Mucosa of stomach (tissue), 1 donor: Measurements from ENCODE around the gene GINS2.

Experiments used
- H3K27me3 ChIP-seq: one replicate; pipeline ENCODE4 v1.7.0; 2013; ENCODE audit warnings: mild to moderate bottlenecking, low read length; ENCODE audit not compliant: control insufficient read depth, insufficient read depth
- H3K36me3 ChIP-seq: one replicate; pipeline ENCODE4 v1.7.0; 2013; ENCODE audit warnings: low read length; ENCODE audit not compliant: control insufficient read depth, insufficient read depth
- H3K4me1 ChIP-seq: one replicate; pipeline ENCODE4 v1.7.0; 2013; ENCODE audit warnings: mild to moderate bottlenecking, low read length; ENCODE audit not compliant: control insufficient read depth, insufficient read depth
- H3K4me3 ChIP-seq: one replicate; pipeline ENCODE4 v1.7.0; 2013; ENCODE audit warnings: low read length
- H3K9ac ChIP-seq: one replicate; pipeline ENCODE4 v1.7.0; 2013; ENCODE audit warnings: mild to moderate bottlenecking, low read length, moderate library complexity
- H3K9me3 ChIP-seq: one replicate; pipeline ENCODE4 v1.7.0; 2013; ENCODE audit warnings: mild to moderate bottlenecking, low read length, moderate library complexity; ENCODE audit not compliant: control insufficient read depth
- donor health status: Pancreatic carcinoma.

Gene GINS2

DNA sequence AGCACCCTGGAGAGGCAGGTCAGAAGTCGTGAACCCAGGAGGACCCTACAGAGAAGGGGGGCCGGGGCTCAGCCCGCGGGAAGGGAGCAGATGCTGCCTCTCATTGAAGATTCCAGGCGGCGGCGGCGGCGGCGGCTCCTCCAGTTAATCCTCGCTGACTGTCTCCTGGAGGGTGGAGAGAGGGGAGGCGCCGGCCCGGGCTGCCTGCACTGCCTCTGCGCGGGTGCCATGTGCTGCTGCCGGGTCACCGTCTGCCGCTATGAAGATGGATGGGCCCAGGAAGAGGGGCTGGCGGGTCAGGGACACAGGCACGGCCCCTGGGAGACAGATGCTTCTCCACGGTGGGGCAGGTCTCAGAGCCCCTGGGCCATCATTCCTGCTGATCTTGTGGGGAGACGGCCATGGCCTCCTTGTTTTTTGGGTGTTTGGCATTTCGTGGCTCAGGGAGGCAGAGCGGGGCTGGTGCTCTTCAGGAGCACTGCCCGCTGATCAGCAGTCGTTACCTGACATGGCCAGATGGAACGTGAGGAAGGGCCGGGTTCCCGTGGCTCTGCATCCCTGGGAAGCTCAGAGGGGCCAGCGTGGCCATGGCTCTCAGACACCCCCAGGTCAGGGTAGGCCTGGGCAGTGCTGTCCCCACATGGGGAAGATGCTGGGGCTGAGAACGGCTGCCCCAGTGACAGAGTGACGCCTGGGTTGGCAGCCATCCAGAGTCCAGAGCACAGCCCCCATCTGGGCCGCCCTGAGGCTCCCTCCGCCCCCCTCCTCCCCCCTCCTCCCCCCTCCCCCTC is 36.1 kb downstream of the GINS2 start:
- H3K27me3 ChIP-seq: no peaks in the 10 kb centered on the region
- H3K9me3 ChIP-seq: no peaks in the 10 kb centered on the region
- H3K9ac ChIP-seq: no peak overlapping the region
- H3K4me1 ChIP-seq: peaks cover 13% of the 10 kb centered on the region
- H3K36me3 ChIP-seq: peaks cover 10% of the 10 kb centered on the region
- no peak overlapping the region for H3K4me3 ChIP-seq

DNA sequence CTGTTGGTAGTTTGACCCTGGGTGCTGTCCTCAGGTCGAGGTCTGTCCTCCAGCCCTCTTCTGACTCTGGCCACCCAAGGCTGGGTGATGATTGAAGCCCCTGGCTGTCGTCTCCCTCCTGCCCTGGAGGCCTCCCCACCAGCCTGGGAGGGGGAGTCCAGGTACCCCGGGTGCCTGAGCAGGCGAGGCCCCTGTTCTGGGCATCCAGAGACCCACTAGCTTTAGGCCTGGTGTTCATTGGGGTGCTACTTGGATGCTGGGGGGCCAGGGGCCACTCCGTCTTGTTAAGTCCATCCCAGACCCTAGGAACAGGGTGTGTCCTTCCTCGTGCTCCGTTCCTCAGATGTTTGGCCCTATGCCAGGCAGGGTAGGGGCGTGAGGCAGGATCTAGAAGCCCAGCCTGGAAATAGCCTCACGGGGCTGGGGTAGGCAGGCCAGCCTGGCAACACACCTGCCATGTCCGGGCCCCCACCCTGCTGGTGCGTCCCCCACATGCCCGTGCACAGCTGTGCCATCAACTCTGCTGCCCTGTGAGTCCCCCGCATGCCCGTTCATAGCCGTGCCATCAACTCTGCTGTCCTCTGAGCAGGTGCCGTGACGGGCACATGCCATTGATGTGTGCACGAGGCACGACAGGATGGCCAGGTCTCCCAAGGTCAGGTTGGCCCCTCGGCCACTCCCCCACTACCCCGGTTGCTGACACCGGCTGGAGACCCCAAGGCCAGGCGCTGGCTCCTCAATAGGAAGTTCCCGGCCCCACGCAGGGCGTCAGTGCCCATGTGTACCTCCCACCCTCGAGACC is 36.9 kb downstream of the GINS2 start:
- H3K36me3 ChIP-seq: peaks cover 10% of the 10 kb centered on the region
- H3K4me1 ChIP-seq: peaks cover 13% of the 10 kb centered on the region
- H3K9ac ChIP-seq: no peak overlapping the region
- H3K4me3 ChIP-seq: no peak overlapping the region
- no peaks in the 10 kb centered on the region for H3K9me3 ChIP-seq
- H3K27me3 ChIP-seq: no peaks in the 10 kb centered on the region

DNA sequence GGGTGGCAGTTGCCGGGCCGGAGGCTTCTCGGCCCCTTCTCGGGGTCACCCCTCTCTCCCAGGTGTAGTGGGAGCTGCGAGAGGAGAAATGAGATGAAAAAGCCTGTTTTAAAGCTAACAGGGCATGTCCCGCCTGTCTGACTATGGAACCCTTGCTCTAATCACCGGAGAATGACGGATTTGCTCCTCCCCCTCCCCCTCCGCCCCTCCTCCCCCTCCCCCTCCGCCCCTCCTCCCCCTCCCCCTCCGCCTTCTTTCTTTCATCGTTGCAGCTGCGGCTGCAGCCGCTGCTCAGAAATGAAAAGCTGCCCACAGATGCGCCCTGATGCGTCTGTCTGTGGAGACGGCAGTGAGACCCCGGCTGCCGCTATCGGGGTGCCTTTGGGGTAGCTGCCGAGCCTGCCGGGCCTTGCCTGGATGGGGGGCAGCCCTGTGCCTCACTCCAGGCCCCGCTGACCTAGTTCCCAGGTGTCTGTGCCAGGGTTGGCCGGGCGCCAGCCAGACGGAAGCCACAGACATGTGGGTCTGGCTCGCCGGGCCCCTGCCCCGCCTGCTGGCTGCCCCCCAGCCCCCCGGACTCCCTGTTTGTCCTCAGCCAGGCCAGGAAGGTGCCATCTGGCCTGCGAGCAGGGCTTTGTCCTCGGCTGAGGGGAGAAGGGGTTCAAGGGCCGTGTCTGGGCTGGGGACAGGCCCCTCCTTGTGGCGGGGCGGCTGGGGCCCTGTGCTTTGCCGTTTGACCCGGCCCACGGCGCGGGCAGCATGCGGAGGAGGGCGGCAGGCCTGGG is 37.7 kb downstream of the GINS2 start:
- Histone ChIP-seq H3K4me3 (no peak overlapping the region), H3K27me3 (no peaks in the 10 kb centered on the region), H3K9me3 (no peaks in the 10 kb centered on the region), H3K36me3 (peaks cover 10% of the 10 kb centered on the region), H3K4me1 (peaks cover 19% of the 10 kb centered on the region), H3K9ac (no peak overlapping the region)

DNA sequence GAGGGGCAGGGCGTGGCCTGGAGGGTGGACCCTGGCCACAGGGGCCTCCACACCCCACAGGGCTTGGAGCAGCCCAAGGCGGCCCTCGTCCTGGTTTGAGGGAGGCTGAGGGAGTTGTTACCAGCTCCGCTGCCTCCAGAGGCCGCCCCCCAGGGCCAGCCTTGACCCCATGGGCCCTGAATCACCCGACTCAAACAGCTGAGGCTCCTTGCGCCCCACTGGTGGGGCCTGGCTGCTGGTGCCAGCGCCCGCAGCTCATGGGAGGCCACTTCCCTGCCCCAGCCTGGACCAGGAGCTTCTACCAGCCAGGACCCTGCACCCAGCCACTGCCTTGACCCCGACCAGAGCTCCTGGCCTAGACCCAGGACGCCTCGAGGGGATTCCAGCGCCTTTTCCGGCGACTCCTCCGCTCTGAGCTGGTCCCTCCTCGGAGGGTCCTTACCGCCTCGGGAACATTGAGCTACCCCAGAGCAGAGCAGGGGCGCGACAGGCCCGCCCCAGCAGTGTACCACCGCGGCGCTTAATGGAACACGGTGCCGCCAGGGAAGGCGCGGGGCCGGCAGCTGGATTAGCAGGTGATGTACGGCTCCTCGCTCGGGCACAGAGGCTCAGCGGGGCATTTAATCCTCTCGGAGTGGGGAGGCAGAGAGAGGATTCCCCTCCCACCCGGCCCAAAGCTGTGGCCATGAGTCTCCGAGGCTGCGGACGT is 38.5 kb downstream of the GINS2 start:
- Histone ChIP-seq H3K4me1 (peaks cover 26% of the 10 kb centered on the region), H3K4me3 (no peak overlapping the region), H3K9me3 (no peaks in the 10 kb centered on the region), H3K9ac (no peak overlapping the region), H3K27me3 (no peaks in the 10 kb centered on the region), H3K36me3 (peaks cover 8% of the 10 kb centered on the region)

DNA sequence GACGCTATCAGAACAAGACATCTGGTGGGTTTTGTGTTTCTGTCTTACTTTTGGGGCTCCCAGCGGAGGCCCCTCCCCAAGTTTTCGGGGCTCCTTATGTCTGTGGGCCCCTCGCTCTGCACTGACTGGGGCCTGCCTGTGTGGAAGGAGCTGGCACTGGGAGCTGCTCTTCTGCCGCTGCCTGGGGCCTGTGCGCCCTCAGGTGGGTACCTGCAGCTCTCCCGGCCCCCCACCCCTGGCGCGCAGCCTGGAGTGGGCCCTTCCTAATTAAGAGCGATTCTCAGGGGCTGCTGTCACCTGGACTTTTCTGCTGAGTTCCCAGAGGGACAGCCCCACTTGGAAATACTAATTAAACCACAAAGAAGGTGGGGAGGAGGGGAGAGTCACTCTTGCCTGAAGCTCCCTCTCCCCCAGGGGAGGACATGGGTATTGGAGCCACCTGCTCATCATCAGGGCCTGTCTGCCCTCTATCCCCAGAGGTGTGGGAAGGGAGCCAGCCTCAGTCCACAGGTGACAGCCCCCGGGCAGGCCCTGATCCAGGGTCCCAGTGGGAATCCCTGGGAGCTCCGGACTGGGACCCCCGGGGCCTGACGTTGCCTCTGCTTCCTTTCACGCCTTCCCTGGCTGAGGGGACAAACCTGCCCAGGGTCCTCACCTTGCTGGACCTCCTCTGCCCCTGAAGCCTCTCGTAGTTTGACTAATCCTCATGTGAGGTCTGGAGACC is 39.2 kb downstream of the GINS2 start:
- peaks cover 33% of the 10 kb centered on the region for H3K4me1 ChIP-seq
- no peaks in the 10 kb centered on the region for H3K27me3 ChIP-seq
- H3K9ac ChIP-seq: no peak overlapping the region
- no peak overlapping the region for H3K4me3 ChIP-seq
- no peaks in the 10 kb centered on the region for H3K9me3 ChIP-seq
- peaks cover under 1% of the 10 kb centered on the region for H3K36me3 ChIP-seq

DNA sequence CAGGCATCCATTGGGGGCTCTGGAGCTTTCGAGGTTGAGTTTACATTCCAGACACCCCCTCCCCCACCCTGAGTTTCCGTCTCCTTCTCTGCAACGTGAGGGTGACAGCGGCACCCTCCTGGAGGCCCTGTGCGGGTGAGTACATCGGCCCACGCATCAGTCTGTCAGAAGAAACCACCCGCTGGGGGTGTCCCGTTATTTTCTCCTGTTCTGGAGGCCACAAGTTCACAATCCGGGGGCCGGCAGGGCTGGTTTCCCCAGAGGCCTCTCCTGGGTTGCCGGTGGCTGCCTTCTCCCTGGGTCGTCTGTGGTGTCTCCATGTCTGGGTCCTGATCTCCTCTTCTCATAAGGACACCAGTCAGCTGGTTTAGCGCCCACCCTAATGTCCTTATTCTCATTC is 39.9 kb downstream of the GINS2 start:
- no peaks in the 10 kb centered on the region for H3K9me3 ChIP-seq
- H3K27me3 ChIP-seq: no peaks in the 10 kb centered on the region
- H3K4me3 ChIP-seq: no peak overlapping the region
- H3K36me3 ChIP-seq: no peaks in the 10 kb centered on the region
- H3K9ac ChIP-seq: no peak overlapping the region
- H3K4me1 ChIP-seq: peaks cover 41% of the 10 kb centered on the region

DNA sequence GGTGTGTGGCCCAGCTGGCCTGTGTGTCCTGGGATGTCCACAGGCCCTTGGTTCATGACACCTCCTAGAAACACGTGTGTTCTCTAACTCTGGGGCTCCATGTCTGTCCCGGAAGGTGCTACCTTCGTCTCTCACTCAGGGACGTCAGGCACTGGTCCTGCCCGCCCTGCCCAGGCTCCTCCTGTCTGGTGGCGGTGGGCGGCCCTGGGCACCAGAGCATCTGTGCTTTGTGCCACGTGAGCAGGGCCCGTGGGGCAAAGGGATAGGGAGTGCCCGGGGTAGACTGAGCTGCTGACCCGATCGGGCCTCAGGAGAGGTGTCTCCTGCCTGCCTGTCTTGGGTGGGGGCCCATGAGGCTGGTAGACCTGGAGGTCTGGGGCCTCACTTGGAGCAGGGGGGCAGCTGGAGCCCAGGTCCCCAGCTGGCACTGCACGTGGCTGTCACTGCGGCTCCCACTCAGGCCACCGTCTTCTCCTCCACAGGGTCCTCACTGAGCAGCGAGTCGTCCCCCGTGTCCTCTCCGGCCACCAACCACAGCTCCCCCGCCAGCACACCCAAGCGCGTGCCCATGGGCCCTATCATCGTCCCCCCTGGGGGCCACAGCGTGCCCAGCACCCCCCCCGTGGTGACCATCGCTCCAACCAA is 40.6 kb downstream of the GINS2 start:
- H3K36me3 ChIP-seq: no peaks in the 10 kb centered on the region
- H3K4me3 ChIP-seq: no peak overlapping the region
- H3K4me1 ChIP-seq: peaks cover 42% of the 10 kb centered on the region
- no peaks in the 10 kb centered on the region for H3K9me3 ChIP-seq
- no peaks in the 10 kb centered on the region for H3K27me3 ChIP-seq
- no peak overlapping the region for H3K9ac ChIP-seq

DNA sequence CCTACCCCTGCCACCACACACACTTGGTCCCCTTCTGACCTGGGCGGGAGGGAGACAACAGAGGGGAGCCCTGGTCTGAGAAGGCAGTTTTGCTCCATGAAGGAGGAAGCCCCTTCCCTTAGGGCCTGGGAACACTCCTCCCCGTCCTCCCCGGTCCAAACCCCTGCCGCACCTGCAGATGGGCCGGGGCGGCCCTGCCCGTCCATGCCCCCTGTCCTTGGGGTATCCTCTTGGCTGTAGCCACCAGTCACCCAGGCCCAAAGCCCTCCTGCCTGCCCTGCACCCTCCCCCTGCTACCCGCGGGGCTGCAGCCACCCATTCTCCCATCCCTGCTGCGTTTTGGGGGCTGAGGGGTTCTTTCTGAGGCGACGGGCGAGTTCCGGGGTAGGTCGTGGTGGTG is 41.8 kb downstream of the GINS2 start:
- Histone ChIP-seq H3K27me3 (no peaks in the 10 kb centered on the region), H3K4me3 (no peak overlapping the region), H3K4me1 (peaks cover 51% of the 10 kb centered on the region), H3K9me3 (no peaks in the 10 kb centered on the region), H3K9ac (no peak overlapping the region), H3K36me3 (no peaks in the 10 kb centered on the region)

DNA sequence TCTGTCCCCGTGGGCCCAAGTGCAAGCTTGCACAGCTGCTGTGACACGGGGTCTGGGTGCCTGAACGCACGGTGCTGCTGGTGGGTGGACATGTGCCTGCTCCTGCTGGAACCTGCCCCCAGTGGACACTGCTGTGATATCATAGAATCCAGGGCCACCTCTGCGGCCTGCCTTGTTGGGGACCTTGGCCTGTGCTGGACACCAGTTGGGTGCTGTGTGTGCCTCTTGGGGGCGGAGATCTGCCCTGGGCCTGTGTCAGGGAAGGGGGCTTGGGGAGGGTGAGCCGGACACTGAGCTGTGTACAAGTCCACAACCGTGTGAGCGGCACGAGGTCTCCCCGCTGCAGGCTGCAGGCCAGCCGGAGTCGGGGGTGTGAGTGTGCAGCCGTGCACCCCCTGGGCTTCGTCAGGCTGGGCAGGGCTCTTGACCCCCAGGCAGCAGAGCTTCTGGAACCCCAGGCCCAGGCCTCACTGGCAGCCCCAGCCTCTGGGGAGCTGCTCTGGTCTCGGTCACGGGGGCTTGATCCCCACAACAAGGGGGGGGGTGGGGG is 42.3 kb downstream of the GINS2 start:
- Histone ChIP-seq H3K27me3 (no peaks in the 10 kb centered on the region), H3K36me3 (no peaks in the 10 kb centered on the region), H3K9me3 (no peaks in the 10 kb centered on the region), H3K9ac (no peak overlapping the region), H3K4me3 (no peak overlapping the region), H3K4me1 (peaks cover 51% of the 10 kb centered on the region)

DNA sequence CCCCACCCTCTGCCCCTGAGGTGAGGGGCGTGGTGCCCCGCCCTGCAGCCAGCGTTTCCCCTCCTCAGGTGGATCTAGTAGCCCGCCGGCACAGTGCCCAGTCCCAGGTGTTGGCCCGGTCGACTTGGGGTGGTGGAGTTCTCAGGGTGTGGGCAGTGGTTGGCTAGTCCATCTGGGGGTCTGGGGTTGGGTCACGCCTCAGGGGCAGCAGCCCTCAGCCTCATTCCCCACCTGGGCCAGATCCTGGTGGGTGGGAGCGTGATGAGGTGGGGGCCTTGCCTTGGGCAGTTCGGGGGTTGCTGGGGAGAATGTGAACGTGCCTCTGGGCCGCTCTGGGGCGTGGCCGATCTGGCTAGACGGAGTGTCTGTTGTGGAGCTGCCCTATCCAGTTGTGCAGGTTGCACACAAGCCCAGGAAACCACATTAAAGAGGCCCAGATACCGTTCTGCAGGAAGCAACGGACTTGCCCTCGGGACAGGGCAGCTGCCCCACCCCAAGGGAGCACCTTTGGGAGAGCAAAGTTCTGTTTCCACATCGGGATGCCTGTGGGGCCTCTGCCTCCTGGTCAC is 43.6 kb downstream of the GINS2 start:
- Histone ChIP-seq H3K9ac (no peak overlapping the region), H3K36me3 (no peaks in the 10 kb centered on the region), H3K27me3 (no peaks in the 10 kb centered on the region), H3K4me3 (no peak overlapping the region), H3K9me3 (no peaks in the 10 kb centered on the region), H3K4me1 (peaks cover 60% of the 10 kb centered on the region)
